SK-N-SH treated with all-trans-retinoic acid at 6 μM for 48 hours (cell line): ENCODE results near the gene VIT.

ENCODE experiments used
- ATAC-seq: fragments of 200-7000 bp; cut with Tn5 transposase; 3 replicates; pipeline ENCODE4 v1.9.1; 2020; ENCODE audit warnings: mild to moderate bottlenecking, moderate library complexity
- CREB5 ChIP-seq: fragments of 250-450 bp; sonication (Bioruptor Pico); IDR thresholded peaks from 2 replicates; pipeline ENCODE4 v1.5.1; 2020; ENCODE audit warnings: low read depth, mild to moderate bottlenecking, moderate library complexity
- CSRNP3 ChIP-seq: fragments of 250-450 bp; sonication (Bioruptor Pico); IDR thresholded peaks from 2 replicates; pipeline ENCODE4 v1.5.1; 2021; ENCODE audit warnings: mild to moderate bottlenecking, moderate library complexity
- ESRRG ChIP-seq: fragments of 250-450 bp; sonication (Bioruptor Pico); IDR thresholded peaks from 2 replicates; pipeline ENCODE4 v1.6.1; 2021; ENCODE audit warnings: mild to moderate bottlenecking
- GLIS3 ChIP-seq: fragments of 250-450 bp; sonication (Bioruptor Pico); IDR thresholded peaks from 2 replicates; pipeline ENCODE4 v1.5.0; 2020; ENCODE audit warnings: mild to moderate bottlenecking, moderate library complexity
- ISL1 ChIP-seq: fragments of 250-450 bp; sonication (Bioruptor Pico); IDR thresholded peaks from 2 replicates; pipeline ENCODE4 v2.1.2; 2022; ENCODE audit warnings: mild to moderate bottlenecking, moderate library complexity
- OSR1 ChIP-seq: fragments of 250-450 bp; sonication (Bioruptor Pico); IDR thresholded peaks from 2 replicates; pipeline ENCODE4 v1.8.0; 2022; ENCODE audit warnings: moderate library complexity, mild to moderate bottlenecking, inconsistent platforms
- PATZ1 ChIP-seq: fragments of 250-450 bp; sonication (Bioruptor Pico); IDR thresholded peaks from 2 replicates; pipeline ENCODE4 v1.8.0; 2020; ENCODE audit warnings: mild to moderate bottlenecking, moderate library complexity, borderline replicate concordance
- POU6F1 ChIP-seq: fragments of 250-450 bp; sonication (Bioruptor Pico); IDR thresholded peaks from 2 replicates; pipeline ENCODE4 v1.8.0; 2021; ENCODE audit warnings: low read depth, mild to moderate bottlenecking, moderate library complexity, borderline replicate concordance
- PPARA ChIP-seq: fragments of 250-450 bp; sonication (Bioruptor Pico); IDR thresholded peaks from 2 replicates; pipeline ENCODE4 v1.5.0; 2020; ENCODE audit warnings: mild to moderate bottlenecking, borderline replicate concordance
- RARB ChIP-seq: fragments of 250-450 bp; sonication (Bioruptor Pico); IDR thresholded peaks from 2 replicates; pipeline ENCODE4 v1.8.0; 2021; ENCODE audit warnings: mild to moderate bottlenecking, moderate library complexity
- SNAI2 ChIP-seq: fragments of 250-450 bp; sonication (Bioruptor Pico); IDR thresholded peaks from 2 replicates; pipeline ENCODE4 v1.5.0; 2020; ENCODE audit warnings: mild to moderate bottlenecking, moderate library complexity
- TCF4 ChIP-seq: fragments of 250-450 bp; sonication (Bioruptor Pico); IDR thresholded peaks from 2 replicates; pipeline ENCODE4 v1.8.0; 2021; ENCODE audit warnings: mild to moderate bottlenecking, moderate library complexity, borderline replicate concordance
- TOX ChIP-seq: fragments of 250-450 bp; sonication (Bioruptor Pico); IDR thresholded peaks from 2 replicates; pipeline ENCODE4 v1.8.0; 2021; ENCODE audit warnings: mild to moderate bottlenecking, moderate library complexity, borderline replicate concordance
- TSHZ2 ChIP-seq: fragments of 250-450 bp; sonication (Bioruptor Pico); IDR thresholded peaks from 2 replicates; pipeline ENCODE4 v1.5.0; 2020; ENCODE audit warnings: mild to moderate bottlenecking, moderate library complexity
- ZC3H10 ChIP-seq: fragments of 250-450 bp; sonication (Bioruptor Pico); IDR thresholded peaks from 2 replicates; pipeline ENCODE4 v1.5.1; 2021; ENCODE audit warnings: mild to moderate bottlenecking, moderate library complexity
- ZFP3 ChIP-seq: fragments of 250-450 bp; sonication (Bioruptor Pico); IDR thresholded peaks from 2 replicates; pipeline ENCODE4 v1.5.0; 2020; ENCODE audit warnings: mild to moderate bottlenecking, moderate library complexity
- ZFP30 ChIP-seq: fragments of 450-650 bp; formaldehyde crosslinking; IDR thresholded peaks from 2 replicates; pipeline ENCODE4 v1.5.0; 2022; ENCODE audit warnings: mild to moderate bottlenecking, moderate library complexity
- ZNF8 ChIP-seq: fragments of 450-650 bp; formaldehyde crosslinking; IDR thresholded peaks from 2 replicates; pipeline ENCODE4 v1.5.0; 2020; ENCODE audit warnings: mild to moderate bottlenecking, moderate library complexity

The VIT gene

GRCh38 chr2:36697424-36698066, 1.0 kb downstream of the VIT start:
- TF ChIP-seq ZNF8 (CRISPR knock-in tag) = no peak
- TF ChIP-seq GLIS3 (CRISPR knock-in tag) = no peak
- no peak for TF ChIP-seq SNAI2 (CRISPR knock-in tag)
- TF ChIP-seq ESRRG (CRISPR knock-in tag) = no peak
- no peak for ATAC-seq

- no peak for ATAC-seq
Observed at GRCh38 chr2:36698993-36699392, 2.5 kb downstream of the VIT start.

GRCh38 chr2:36700311-36700710, 3.8 kb downstream of the VIT start:
- ATAC-seq = no peak
- no peak for TF ChIP-seq ZC3H10 (CRISPR knock-in tag)
- TF ChIP-seq TSHZ2 = no peak
- TF ChIP-seq TOX (CRISPR knock-in tag) = no peak
- TF ChIP-seq POU6F1 (CRISPR knock-in tag) = no peak
- TF ChIP-seq SNAI2 (CRISPR knock-in tag) = no peak
- no peak for TF ChIP-seq TCF4 (CRISPR knock-in tag)
- TF ChIP-seq ESRRG (CRISPR knock-in tag) = no peak
- TF ChIP-seq ZFP3 = no peak

More at GRCh38 chr2:36698993-36699392, 2.5 kb downstream of the VIT start:
- TF ChIP-seq GLIS3 (CRISPR knock-in tag) (no peak), PPARA (CRISPR knock-in tag) (no peak), ZNF8 (CRISPR knock-in tag) (no peak), ZFP3 (no peak), ZFP30 (CRISPR knock-in tag) (no peak), RARB (CRISPR knock-in tag) (no peak), PATZ1 (no peak), CSRNP3 (CRISPR knock-in tag) (no peak), TCF4 (CRISPR knock-in tag) (no peak), CREB5 (CRISPR knock-in tag) (no peak), TSHZ2 (no peak), ISL1 (no peak), OSR1 (CRISPR knock-in tag) (no peak), TOX (CRISPR knock-in tag) (no peak), ZC3H10 (CRISPR knock-in tag) (no peak)
